DOHH2 (cell line): ENCODE measurements around the gene PEAK3.
A peak's percentile ranks its signal among the peaks of the same experiment; 100 is the strongest.

ENCODE experiments used
- H3F3A ChIP-seq: fragments of 200-600 bp; sonication (generic), shearing (Covaris generic); 2 replicates; pipeline ENCODE4 v1.6.0; 2016; ENCODE audit warnings: antibody characterized with exemption, mild to moderate bottlenecking; ENCODE audit not compliant: control insufficient read depth, insufficient read depth
- H3K27ac ChIP-seq: fragments of 200-600 bp; sonication (generic); 2 replicates; pipeline ENCODE4 v1.5.1; 2014; ENCODE audit warnings: low read depth, mild to moderate bottlenecking, low read length, moderate library complexity
- H3K27me3 ChIP-seq: fragments of 200-600 bp; sonication (generic); 2 replicates; pipeline ENCODE4 v1.6.1; 2014; ENCODE audit warnings: mild to moderate bottlenecking, low read length, mixed read lengths; ENCODE audit not compliant: control insufficient read depth
- H3K36me3 ChIP-seq: fragments of 200-600 bp; sonication (generic); 2 replicates; pipeline ENCODE4 v1.6.1; 2014; ENCODE audit warnings: mild to moderate bottlenecking, low read length, moderate library complexity, mixed read lengths; ENCODE audit not compliant: control insufficient read depth
- H3K4me1 ChIP-seq: fragments of 200-600 bp; sonication (generic); 2 replicates; pipeline ENCODE4 v1.6.1; 2014; ENCODE audit warnings: mild to moderate bottlenecking, low read length, mixed read lengths; ENCODE audit not compliant: control insufficient read depth
- H3K4me2 ChIP-seq: fragments of 200-600 bp; sonication (generic); 2 replicates; pipeline ENCODE4 v1.6.0; 2014; ENCODE audit warnings: mild to moderate bottlenecking, low read length, moderate library complexity
- H3K4me3 ChIP-seq: fragments of 200-600 bp; sonication (generic); 2 replicates; pipeline ENCODE4 v1.5.1; 2014; ENCODE audit warnings: mild to moderate bottlenecking, low read length, mixed read lengths
- H3K79me2 ChIP-seq: fragments of 200-600 bp; sonication (generic); 2 replicates; pipeline ENCODE4 v1.6.1; 2014; ENCODE audit warnings: mild to moderate bottlenecking, low read length, mixed read lengths; ENCODE audit not compliant: control insufficient read depth
- H3K9me2 ChIP-seq: fragments of 200-600 bp; sonication (generic); replicated peaks from 2 replicates; pipeline ENCODE4 v1.6.1; 2014; ENCODE audit warnings: mild to moderate bottlenecking, low read length, mixed read lengths; ENCODE audit not compliant: control insufficient read depth
- H3K9me3 ChIP-seq: fragments of 200-600 bp; sonication (generic); 2 replicates; pipeline ENCODE4 v1.6.1; 2014; ENCODE audit warnings: antibody characterized with exemption, low read length, mixed read lengths; ENCODE audit not compliant: control insufficient read depth, insufficient read depth
- H4K20me1 ChIP-seq: fragments of 200-600 bp; sonication (generic); 2 replicates; pipeline ENCODE4 v1.6.0; 2014; ENCODE audit warnings: low read depth, mild to moderate bottlenecking, antibody characterized with exemption, low read length, moderate library complexity; ENCODE audit not compliant: control insufficient read depth, insufficient read depth
- EZH2phosphoT487 ChIP-seq: fragments of 200-600 bp; sonication (generic); IDR thresholded peaks from 2 replicates; pipeline ENCODE4 v1.6.1; 2017; ENCODE audit warnings: borderline replicate concordance, mild to moderate bottlenecking, antibody characterized with exemption, low read length, moderate library complexity, mixed read lengths
- TF ChIP-seq, protein P1 (sequence below): fragments of 200-600 bp; sonication (generic); IDR thresholded peaks from one replicate; pipeline ENCODE4 v1.5.1; 2014; ENCODE audit warnings: antibody characterized with exemption, mild to moderate bottlenecking, low read depth, low read length; ENCODE audit not compliant: poor library complexity, severe bottlenecking

PEAK3 gene

DNA sequence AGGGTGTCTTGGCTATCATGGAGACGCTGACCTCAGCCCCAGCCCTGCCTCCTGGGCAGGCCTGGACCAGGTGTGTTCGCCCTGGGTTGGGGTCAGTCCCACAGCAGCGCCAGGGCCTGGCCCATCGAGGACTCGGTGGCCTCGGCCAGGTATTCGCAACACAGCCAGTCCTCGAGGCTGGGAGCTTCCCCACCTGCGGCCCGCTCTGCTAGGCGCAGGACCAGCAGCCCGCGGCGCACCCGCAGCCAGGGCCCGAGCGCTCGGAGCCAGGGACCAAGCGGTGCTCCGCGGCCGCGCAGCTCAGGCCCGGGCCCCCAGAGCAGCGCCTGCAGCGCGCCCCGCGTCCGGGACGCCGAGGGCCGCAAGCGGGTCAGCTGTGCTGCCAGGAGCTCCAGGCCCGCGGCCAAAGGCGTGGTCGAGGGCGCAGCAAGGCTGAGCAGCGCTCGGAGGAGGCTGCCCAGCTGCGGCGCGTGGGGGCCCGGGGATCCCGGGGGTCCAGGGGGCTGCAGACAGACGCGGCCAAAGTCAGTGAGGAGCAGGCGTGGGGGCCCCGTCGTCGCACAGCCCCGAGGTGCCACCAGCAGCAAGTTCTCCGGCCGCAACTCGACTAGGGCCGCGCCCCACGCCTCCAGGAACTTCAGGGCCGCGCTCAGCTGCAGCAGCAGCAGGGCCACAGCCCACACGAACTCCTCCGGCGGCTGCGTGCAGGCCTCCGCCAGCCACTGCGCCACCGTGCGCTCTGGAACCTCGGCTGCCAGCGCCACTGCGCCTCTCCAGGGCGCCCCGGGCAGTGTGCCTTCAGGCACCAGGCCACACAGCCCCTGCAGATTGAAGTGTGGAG is 6.2 kb downstream of the PEAK3 start:
- Histone ChIP-seq H3K4me2 (no peak overlapping the region), H3K4me3 (no peak overlapping the region), H4K20me1 (peaks cover 16% of the 10 kb centered on the region), H3K9me2 (no peaks in the 10 kb centered on the region), H3K79me2 (peaks cover 38% of the 10 kb centered on the region), H3F3A (peaks cover 35% of the 10 kb centered on the region), H3K27me3 (no peaks in the 10 kb centered on the region), H3K9me3 (no peaks in the 10 kb centered on the region), H3K27ac (no peak overlapping the region), H3K4me1 (peaks cover 22% of the 10 kb centered on the region), H3K36me3 (peaks cover 44% of the 10 kb centered on the region)
- no peak for TF ChIP-seq EZH2phosphoT487
- TF ChIP-seq, protein P1, sequence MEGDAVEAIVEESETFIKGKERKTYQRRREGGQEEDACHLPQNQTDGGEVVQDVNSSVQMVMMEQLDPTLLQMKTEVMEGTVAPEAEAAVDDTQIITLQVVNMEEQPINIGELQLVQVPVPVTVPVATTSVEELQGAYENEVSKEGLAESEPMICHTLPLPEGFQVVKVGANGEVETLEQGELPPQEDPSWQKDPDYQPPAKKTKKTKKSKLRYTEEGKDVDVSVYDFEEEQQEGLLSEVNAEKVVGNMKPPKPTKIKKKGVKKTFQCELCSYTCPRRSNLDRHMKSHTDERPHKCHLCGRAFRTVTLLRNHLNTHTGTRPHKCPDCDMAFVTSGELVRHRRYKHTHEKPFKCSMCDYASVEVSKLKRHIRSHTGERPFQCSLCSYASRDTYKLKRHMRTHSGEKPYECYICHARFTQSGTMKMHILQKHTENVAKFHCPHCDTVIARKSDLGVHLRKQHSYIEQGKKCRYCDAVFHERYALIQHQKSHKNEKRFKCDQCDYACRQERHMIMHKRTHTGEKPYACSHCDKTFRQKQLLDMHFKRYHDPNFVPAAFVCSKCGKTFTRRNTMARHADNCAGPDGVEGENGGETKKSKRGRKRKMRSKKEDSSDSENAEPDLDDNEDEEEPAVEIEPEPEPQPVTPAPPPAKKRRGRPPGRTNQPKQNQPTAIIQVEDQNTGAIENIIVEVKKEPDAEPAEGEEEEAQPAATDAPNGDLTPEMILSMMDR, result no peak

DNA sequence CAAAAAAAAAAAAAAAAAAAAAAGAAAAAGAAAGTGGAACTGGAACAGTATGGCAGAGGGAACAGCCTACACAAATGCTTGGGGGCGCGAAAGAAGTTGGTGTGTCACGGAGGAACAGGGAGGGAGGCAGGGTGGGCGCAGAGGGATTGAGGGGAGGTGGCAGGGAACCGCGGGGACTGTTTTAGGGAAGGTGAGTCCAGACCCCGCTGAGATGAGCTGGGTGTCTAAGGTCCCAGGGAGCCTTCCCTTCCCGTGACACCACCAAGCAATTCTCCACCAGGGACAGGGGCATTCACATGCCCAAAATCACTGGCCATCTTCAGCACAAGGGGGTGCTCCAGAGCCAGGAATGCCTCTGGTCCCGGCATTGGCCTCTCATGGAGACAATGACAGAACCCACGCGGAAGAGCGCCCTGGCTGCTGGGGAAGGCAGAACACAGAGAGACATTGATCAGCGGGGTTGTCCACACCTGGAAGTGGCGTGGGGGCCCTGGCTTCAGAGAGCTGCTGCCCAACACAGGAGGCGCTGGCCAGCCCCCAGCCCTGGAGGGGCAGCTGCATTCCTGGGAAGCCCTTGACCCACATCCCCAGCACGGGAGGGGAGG is 6.9 kb downstream of the PEAK3 start:
- Histone ChIP-seq H3K9me3 (no peaks in the 10 kb centered on the region), H3F3A (peaks cover 35% of the 10 kb centered on the region), H3K4me1 (peaks cover 22% of the 10 kb centered on the region), H3K9me2 (no peaks in the 10 kb centered on the region), H4K20me1 (peaks cover 18% of the 10 kb centered on the region), H3K27me3 (no peaks in the 10 kb centered on the region), H3K36me3 (peaks cover 50% of the 10 kb centered on the region), H3K4me3 (no peak overlapping the region), H3K27ac (no peak overlapping the region), H3K79me2 (peaks cover 46% of the 10 kb centered on the region), H3K4me2 (no peak overlapping the region)
- TF ChIP-seq EZH2phosphoT487, result no peak
- TF ChIP-seq, protein P1, result peak; percentile 43

- peaks cover 35% of the 10 kb centered on the region for H3F3A ChIP-seq
- no peaks in the 10 kb centered on the region for H3K9me2 ChIP-seq
- H3K79me2 ChIP-seq, result peaks cover 54% of the 10 kb centered on the region
- peaks cover 22% of the 10 kb centered on the region for H3K4me1 ChIP-seq
- H3K4me3 ChIP-seq, result peak overlapping the region; percentile 86
- H3K9me3 ChIP-seq, result no peaks in the 10 kb centered on the region
- H3K27me3 ChIP-seq, result no peaks in the 10 kb centered on the region
- H3K36me3 ChIP-seq, result peaks cover 57% of the 10 kb centered on the region
- TF ChIP-seq, protein P1, result no peak
- TF ChIP-seq EZH2phosphoT487, result no peak
- H3K4me2 ChIP-seq, result peak overlapping the region; percentile 99
- H4K20me1 ChIP-seq, result peaks cover 24% of the 10 kb centered on the region
- 0 out of 2 replicates have a peak overlapping the region, but pooled peaks have one; percentile 13 for H3K27ac ChIP-seq
Observed at GRCh38 chr19:2274185-2274711, 7.7 kb downstream of the PEAK3 start.
